Chondrocyte (in vitro differentiated cells): ENCODE results near the gene KCNAB3. TPM values are rescaled to one million over a fixed set of nuclear protein-coding genes. Genes with fewer than 3 reads are reported as not detected.

Experiments
- DNase-seq: peaks from one replicate; pipeline ENCODE4 v3.0.0; 2021; ENCODE audit warnings: mixed read lengths, low spot score
- H3K27ac Mint-ChIP-seq: one replicate; pipeline ENCODE4 v1.8.0; 2021; ENCODE audit warnings: mild to moderate bottlenecking, moderate library complexity, mixed read lengths; ENCODE audit not compliant: unreplicated experiment
- H3K27me3 Mint-ChIP-seq: 2 replicates; pipeline ENCODE4 v1.8.0; 2021; ENCODE audit warnings: low read depth, mixed read lengths
- H3K36me3 Mint-ChIP-seq: 2 replicates; pipeline ENCODE4 v1.8.0; 2021; ENCODE audit warnings: low read depth, mixed read lengths
- H3K4me1 Mint-ChIP-seq: 2 replicates; pipeline ENCODE4 v1.8.0; 2021; ENCODE audit warnings: low read depth, mild to moderate bottlenecking, mixed read lengths
- H3K4me3 Mint-ChIP-seq: one replicate; pipeline ENCODE4 v1.8.0; 2021; ENCODE audit warnings: mild to moderate bottlenecking, moderate library complexity, mixed read lengths; ENCODE audit not compliant: unreplicated experiment
- H3K9me3 Mint-ChIP-seq: 2 replicates; pipeline ENCODE4 v1.8.0; 2021; ENCODE audit warnings: low read depth, mixed read lengths
- CTCF ChIP-seq: fragments of 200-600 bp; sonication (generic); IDR thresholded peaks from 2 replicates; pipeline ENCODE4 v1.5.0; 2021; ENCODE audit warnings: antibody characterized with exemption, mild to moderate bottlenecking, moderate library complexity
- total RNA-seq: library from RNA; stranded (reverse); gene quantifications from 3 replicates; pipeline ENCODE4 v1.2.1, GENCODE V29; 2021

KCNAB3 gene
- total RNA-seq, 1 donor from 2014 or later: 2.3 TPM

GRCh38 chr17:7887038-7887481 lies 42.6 kb downstream of the KCNAB3 start:
- Mint-ChIP-seq H3K27ac (no peak overlapping the region), H3K4me1 (peaks cover 3% of the 10 kb centered on the region), H3K27me3 (no peaks in the 10 kb centered on the region), H3K9me3 (no peaks in the 10 kb centered on the region), H3K36me3 (peaks cover 10% of the 10 kb centered on the region), H3K4me3 (no peak overlapping the region)
- DNase-seq: no peak
- peak; percentile 47 for TF ChIP-seq CTCF

- H3K27me3 Mint-ChIP-seq: no peaks in the 10 kb centered on the region
- no peaks in the 10 kb centered on the region for H3K9me3 Mint-ChIP-seq
- H3K36me3 Mint-ChIP-seq: peaks cover 9% of the 10 kb centered on the region
- H3K4me3 Mint-ChIP-seq: no peak overlapping the region
- TF ChIP-seq CTCF: no peak
- H3K4me1 Mint-ChIP-seq: peaks cover 3% of the 10 kb centered on the region
- no peak overlapping the region for H3K27ac Mint-ChIP-seq
- DNase-seq: no peak
Observed at GRCh38 chr17:7886227-7887037, 43.2 kb downstream of the KCNAB3 start.

GRCh38 chr17:7885367-7886226 lies 44.1 kb downstream of the KCNAB3 start:
- TF ChIP-seq CTCF: no peak
- Mint-ChIP-seq H3K9me3 (no peaks in the 10 kb centered on the region), H3K27ac (no peak overlapping the region), H3K36me3 (peaks cover 6% of the 10 kb centered on the region), H3K27me3 (no peaks in the 10 kb centered on the region), H3K4me1 (peaks cover 3% of the 10 kb centered on the region), H3K4me3 (no peak overlapping the region)
- DNase-seq: no peak

GRCh38 chr17:7884581-7885366 lies 44.9 kb downstream of the KCNAB3 start:
- no peak for DNase-seq
- Mint-ChIP-seq H3K4me1 (peaks cover 3% of the 10 kb centered on the region), H3K9me3 (no peaks in the 10 kb centered on the region), H3K27me3 (no peaks in the 10 kb centered on the region), H3K36me3 (peaks cover 3% of the 10 kb centered on the region), H3K27ac (peak overlapping the region; percentile 80), H3K4me3 (peak overlapping the region; percentile 68)
- no peak for TF ChIP-seq CTCF
